ENCODE measurements around the gene SETD1A.

Gene SETD1A

GRCh38 chr16:30947859-30948666, 9.5 kb upstream of the SETD1A start:
- H3K4me1 ChIP-seq (ENCODE audit: control insufficient read depth, insufficient read depth, low read length), result peaks cover 20% of the 10 kb centered on the region
- peak overlapping the region; percentile 98 for H3K27ac ChIP-seq (ENCODE audit: low read depth, low read length)
- peaks cover 29% of the 10 kb centered on the region for H3K36me3 ChIP-seq (ENCODE audit: control insufficient read depth, insufficient read depth, low read length)
- no peaks in the 10 kb centered on the region for H3K27me3 ChIP-seq (ENCODE audit: control insufficient read depth, insufficient read depth, low read length)
- no peaks in the 10 kb centered on the region for H3K9me3 ChIP-seq (ENCODE audit: control insufficient read depth, insufficient read depth, low read length)
- H3K9ac ChIP-seq (ENCODE audit: low read depth, low read length), result peak overlapping the region; percentile 82
- peak overlapping the region; percentile 72 for H3K4me3 ChIP-seq (ENCODE audit: low read depth, low read length)

- Histone ChIP-seq H3K27ac (ENCODE audit: low read depth, low read length) (peak within 1 kb of the TSS; percentile 98), H3K9ac (ENCODE audit: low read depth, low read length) (peak within 1 kb of the TSS; percentile 82), H3K36me3 (ENCODE audit: control insufficient read depth, insufficient read depth, low read length) (peaks cover 24% of the 10 kb centered on the region), H3K9me3 (ENCODE audit: control insufficient read depth, insufficient read depth, low read length) (no peaks in the 10 kb centered on the region), H3K27me3 (ENCODE audit: control insufficient read depth, insufficient read depth, low read length) (no peaks in the 10 kb centered on the region), H3K4me1 (ENCODE audit: control insufficient read depth, insufficient read depth, low read length) (peaks cover 20% of the 10 kb centered on the region), H3K4me3 (ENCODE audit: low read depth, low read length) (peak within 1 kb of the TSS; percentile 72)
Measured at GRCh38 chr16:30948667-30949649, 8.6 kb upstream of the SETD1A start, which contains the start of gene ORAI3. Gene ORAI3 (plus strand): TSS chr16:30949068. CDS start chr16:30949290, 222 bp downstream.

- Histone ChIP-seq H3K27me3 (ENCODE audit: control insufficient read depth, insufficient read depth, low read length) (no peaks in the 10 kb centered on the region), H3K9ac (ENCODE audit: low read depth, low read length) (no peak overlapping the region), H3K4me1 (ENCODE audit: control insufficient read depth, insufficient read depth, low read length) (peaks cover 20% of the 10 kb centered on the region), H3K4me3 (ENCODE audit: low read depth, low read length) (peak overlapping the region; percentile 72), H3K36me3 (ENCODE audit: control insufficient read depth, insufficient read depth, low read length) (peaks cover 14% of the 10 kb centered on the region), H3K27ac (ENCODE audit: low read depth, low read length) (peak overlapping the region; percentile 43), H3K9me3 (ENCODE audit: control insufficient read depth, insufficient read depth, low read length) (no peaks in the 10 kb centered on the region)
Measured at GRCh38 chr16:30949650-30950515, 7.7 kb upstream of the SETD1A start.

- Histone ChIP-seq H3K4me1 (ENCODE audit: control insufficient read depth, insufficient read depth, low read length) (peaks cover 20% of the 10 kb centered on the region), H3K27ac (ENCODE audit: low read depth, low read length) (no peak overlapping the region), H3K4me3 (ENCODE audit: low read depth, low read length) (peak overlapping the region; percentile 72; the same call in 1 of the 2 replicates), H3K9me3 (ENCODE audit: control insufficient read depth, insufficient read depth, low read length) (no peaks in the 10 kb centered on the region), H3K9ac (ENCODE audit: low read depth, low read length) (no peak overlapping the region), H3K36me3 (ENCODE audit: control insufficient read depth, insufficient read depth, low read length) (peaks cover 10% of the 10 kb centered on the region; the same call in 1 of the 2 replicates), H3K27me3 (ENCODE audit: control insufficient read depth, insufficient read depth, low read length) (no peaks in the 10 kb centered on the region)
Measured at GRCh38 chr16:30950516-30951065, 7.0 kb upstream of the SETD1A start.

- Histone ChIP-seq H3K9me3 (ENCODE audit: control insufficient read depth, insufficient read depth, low read length) (no peaks in the 10 kb centered on the region), H3K4me1 (ENCODE audit: control insufficient read depth, insufficient read depth, low read length) (peaks cover 20% of the 10 kb centered on the region), H3K27me3 (ENCODE audit: control insufficient read depth, insufficient read depth, low read length) (no peaks in the 10 kb centered on the region), H3K9ac (ENCODE audit: low read depth, low read length) (no peak overlapping the region), H3K27ac (ENCODE audit: low read depth, low read length) (no peak overlapping the region), H3K36me3 (ENCODE audit: control insufficient read depth, insufficient read depth, low read length) (peaks cover 5% of the 10 kb centered on the region; the same call in 1 of the 2 replicates), H3K4me3 (ENCODE audit: low read depth, low read length) (no peak overlapping the region)
Measured at GRCh38 chr16:30951193-30951592, 6.4 kb upstream of the SETD1A start.

- Histone ChIP-seq H3K36me3 (ENCODE audit: control insufficient read depth, insufficient read depth, low read length) (peaks cover 2% of the 10 kb centered on the region; the same call in 1 of the 2 replicates), H3K9ac (ENCODE audit: low read depth, low read length) (no peak overlapping the region), H3K27ac (ENCODE audit: low read depth, low read length) (no peak overlapping the region), H3K4me1 (ENCODE audit: control insufficient read depth, insufficient read depth, low read length) (peaks cover 17% of the 10 kb centered on the region), H3K27me3 (ENCODE audit: control insufficient read depth, insufficient read depth, low read length) (no peaks in the 10 kb centered on the region), H3K4me3 (ENCODE audit: low read depth, low read length) (no peak overlapping the region), H3K9me3 (ENCODE audit: control insufficient read depth, insufficient read depth, low read length) (no peaks in the 10 kb centered on the region)
Measured at GRCh38 chr16:30951750-30952149, 5.8 kb upstream of the SETD1A start.

GRCh38 chr16:30953111-30953510, 4.4 kb upstream of the SETD1A start:
- H3K9me3 ChIP-seq (ENCODE audit: control insufficient read depth, insufficient read depth, low read length), result no peaks in the 10 kb centered on the region
- H3K4me3 ChIP-seq (ENCODE audit: low read depth, low read length), result no peak overlapping the region
- H3K9ac ChIP-seq (ENCODE audit: low read depth, low read length), result no peak overlapping the region
- no peak overlapping the region for H3K27ac ChIP-seq (ENCODE audit: low read depth, low read length)
- peaks cover 11% of the 10 kb centered on the region for H3K4me1 ChIP-seq (ENCODE audit: control insufficient read depth, insufficient read depth, low read length)
- H3K36me3 ChIP-seq (ENCODE audit: control insufficient read depth, insufficient read depth, low read length), result no peaks in the 10 kb centered on the region; the same call in 1 of the 2 replicates
- H3K27me3 ChIP-seq (ENCODE audit: control insufficient read depth, insufficient read depth, low read length), result no peaks in the 10 kb centered on the region

- Histone ChIP-seq H3K36me3 (ENCODE audit: control insufficient read depth, insufficient read depth, low read length) (no peaks in the 10 kb centered on the region; the same call in 1 of the 2 replicates), H3K4me3 (ENCODE audit: low read depth, low read length) (no peak overlapping the region), H3K27me3 (ENCODE audit: control insufficient read depth, insufficient read depth, low read length) (no peaks in the 10 kb centered on the region), H3K4me1 (ENCODE audit: control insufficient read depth, insufficient read depth, low read length) (peaks cover 11% of the 10 kb centered on the region), H3K9ac (ENCODE audit: low read depth, low read length) (no peak overlapping the region), H3K9me3 (ENCODE audit: control insufficient read depth, insufficient read depth, low read length) (no peaks in the 10 kb centered on the region), H3K27ac (ENCODE audit: low read depth, low read length) (peak overlapping the region; percentile 64)
Measured at GRCh38 chr16:30953511-30954124, 3.9 kb upstream of the SETD1A start.

GRCh38 chr16:30954993-30955392, 2.6 kb upstream of the SETD1A start:
- Histone ChIP-seq H3K4me3 (ENCODE audit: low read depth, low read length) (no peak overlapping the region), H3K27me3 (ENCODE audit: control insufficient read depth, insufficient read depth, low read length) (no peaks in the 10 kb centered on the region), H3K27ac (ENCODE audit: low read depth, low read length) (no peak overlapping the region), H3K9ac (ENCODE audit: low read depth, low read length) (no peak overlapping the region), H3K4me1 (ENCODE audit: control insufficient read depth, insufficient read depth, low read length) (peaks cover 6% of the 10 kb centered on the region; the same call in 1 of the 2 replicates), H3K9me3 (ENCODE audit: control insufficient read depth, insufficient read depth, low read length) (no peaks in the 10 kb centered on the region), H3K36me3 (ENCODE audit: control insufficient read depth, insufficient read depth, low read length) (peaks cover 13% of the 10 kb centered on the region)
